Activated T-cell treated with anti-CD3 and anti-CD28 coated beads for 48 hours (primary cell): ENCODE results near the gene GASK1B.

ENCODE experiments used
- DNase-seq: peaks from one replicate; pipeline ENCODE4 v3.0.0-alpha.2; 2020; ENCODE audit warnings: low read depth

GASK1B gene

GRCh38 chr4:158186815-158187214, 14.0 kb upstream of the GASK1B start:
- no peak for DNase-seq

- no peak for DNase-seq
Observed at GRCh38 chr4:158182736-158183135, 9.9 kb upstream of the GASK1B start.

- no peak for DNase-seq
Observed at GRCh38 chr4:158181906-158182305, 9.1 kb upstream of the GASK1B start.

- no peak for DNase-seq
Observed at GRCh38 chr4:158179465-158179864, 6.6 kb upstream of the GASK1B start.

GRCh38 chr4:158176776-158177175, 4.0 kb upstream of the GASK1B start:
- DNase-seq: no peak

GRCh38 chr4:158176108-158176507, 3.3 kb upstream of the GASK1B start:
- no peak for DNase-seq

- DNase-seq: peak; percentile 25
Observed at GRCh38 chr4:158170691-158171561, 1.9 kb downstream of the GASK1B start.

- no peak for DNase-seq
Observed at GRCh38 chr4:158169931-158170690, 2.7 kb downstream of the GASK1B start.

GRCh38 chr4:158169506-158169905, 3.3 kb downstream of the GASK1B start:
- DNase-seq: no peak

- no peak for DNase-seq
Observed at GRCh38 chr4:158168606-158169005, 4.2 kb downstream of the GASK1B start.

GRCh38 chr4:158166701-158167100, 6.1 kb downstream of the GASK1B start:
- DNase-seq: no peak

GRCh38 chr4:158164768-158165213, 8.0 kb downstream of the GASK1B start:
- no peak for DNase-seq

- DNase-seq: no peak
Observed at GRCh38 chr4:158163941-158164767, 8.7 kb downstream of the GASK1B start.

GRCh38 chr4:158162631-158163030, 10.2 kb downstream of the GASK1B start:
- no peak for DNase-seq

GRCh38 chr4:158161551-158162354, 11.1 kb downstream of the GASK1B start:
- no peak for DNase-seq

GRCh38 chr4:158159718-158160094, 13.1 kb downstream of the GASK1B start:
- DNase-seq: no peak

GRCh38 chr4:158159054-158159717, 13.6 kb downstream of the GASK1B start:
- DNase-seq: no peak

- no peak for DNase-seq
Observed at GRCh38 chr4:158157412-158157811, 15.4 kb downstream of the GASK1B start.

GRCh38 chr4:158155656-158156356, 17.0 kb downstream of the GASK1B start:
- DNase-seq: no peak

- DNase-seq: no peak
Observed at GRCh38 chr4:158147151-158147550, 25.7 kb downstream of the GASK1B start.
